Measurements from ENCODE around the gene CMTM8. TPM values are rescaled to one million over a fixed set of nuclear protein-coding genes. Genes with fewer than 3 reads are reported as not detected.

Gene CMTM8
- total RNA-seq, 2 experiments from 2014 or later, result 6.1 to 7.5 TPM

GRCh38 chr3:32278714-32279113 lies 40.2 kb downstream of the CMTM8 start:
- no peak for TF ChIP-seq CTCF (IDR thresholded peaks at IDR 0.05)
- Mint-ChIP-seq H3K27me3 (no peaks in the 10 kb centered on the region), H3K4me3 (no peak overlapping the region), H3K9me3 (no peaks in the 10 kb centered on the region), H3K27ac (no peak overlapping the region), H3K36me3 (ENCODE audit: low read depth) (no peaks in the 10 kb centered on the region), H3K4me1 (ENCODE audit: low read depth) (peaks cover 22% of the 10 kb centered on the region)
- no peak overlapping the region for H3K4me3 ChIP-seq (ENCODE audit: low read length)
- DNase-seq (no peak), ATAC-seq (ENCODE audit: poor library complexity) (no peak)
- H3K36me3 ChIP-seq (ENCODE audit: insufficient read depth, low read length), result peaks cover 5% of the 10 kb centered on the region
- no peaks in the 10 kb centered on the region for H3K9me3 ChIP-seq (ENCODE audit: control insufficient read depth in 1 of 2, insufficient read depth in 1 of 2, low read length in 2 of 2)
- ChIA-PET POLR2A (no interaction called here), CTCF (interaction anchor here (0.5 kb wide), 1 partner anchor 195 kb away, joined by 4 read pairs; no protein-coding TSS in a partner anchor)
- H3K27ac ChIP-seq (ENCODE audit: low read depth in 1 of 2, low read length in 2 of 2), result no peak overlapping the region
- no peaks in the 10 kb centered on the region for H3K27me3 ChIP-seq (ENCODE audit: control insufficient read depth in 1 of 2, insufficient read depth in 2 of 2, low read length in 2 of 2)
- peaks cover 4% of the 10 kb centered on the region for H3K4me1 ChIP-seq (ENCODE audit: insufficient read depth, low read length)
- intact Hi-C loops (cut with DNase I, micrococcal nuclease), result no loop called here

GRCh38 chr3:32280262-32280910 lies 41.9 kb downstream of the CMTM8 start:
- ChIA-PET CTCF (no interaction called here), POLR2A (interaction anchor here (1.0 kb wide), 1 partner anchor 45 kb away, joined by 4 read pairs; no protein-coding TSS in a partner anchor)
- H3K27me3 ChIP-seq (ENCODE audit: control insufficient read depth in 1 of 2, insufficient read depth in 2 of 2, low read length in 2 of 2), result no peaks in the 10 kb centered on the region
- TF ChIP-seq CTCF (IDR thresholded peaks at IDR 0.05), result no peak
- Mint-ChIP-seq H3K27me3 (no peaks in the 10 kb centered on the region), H3K36me3 (ENCODE audit: low read depth) (no peaks in the 10 kb centered on the region), H3K9me3 (no peaks in the 10 kb centered on the region), H3K4me3 (no peak overlapping the region), H3K4me1 (ENCODE audit: low read depth) (peaks cover 34% of the 10 kb centered on the region), H3K27ac (no peak overlapping the region)
- peaks cover 5% of the 10 kb centered on the region for H3K36me3 ChIP-seq (ENCODE audit: insufficient read depth, low read length)
- intact Hi-C loops (cut with DNase I, micrococcal nuclease), result no loop called here
- H3K27ac ChIP-seq (ENCODE audit: low read depth in 1 of 2, low read length in 2 of 2), result no peak overlapping the region
- DNase-seq, result no peak
- H3K4me3 ChIP-seq (ENCODE audit: low read length), result no peak overlapping the region
- ATAC-seq (ENCODE audit: poor library complexity), result no peak
- H3K4me1 ChIP-seq (ENCODE audit: insufficient read depth, low read length), result peaks cover 15% of the 10 kb centered on the region
- no peaks in the 10 kb centered on the region for H3K9me3 ChIP-seq (ENCODE audit: control insufficient read depth in 1 of 2, insufficient read depth in 1 of 2, low read length in 2 of 2)

DNA sequence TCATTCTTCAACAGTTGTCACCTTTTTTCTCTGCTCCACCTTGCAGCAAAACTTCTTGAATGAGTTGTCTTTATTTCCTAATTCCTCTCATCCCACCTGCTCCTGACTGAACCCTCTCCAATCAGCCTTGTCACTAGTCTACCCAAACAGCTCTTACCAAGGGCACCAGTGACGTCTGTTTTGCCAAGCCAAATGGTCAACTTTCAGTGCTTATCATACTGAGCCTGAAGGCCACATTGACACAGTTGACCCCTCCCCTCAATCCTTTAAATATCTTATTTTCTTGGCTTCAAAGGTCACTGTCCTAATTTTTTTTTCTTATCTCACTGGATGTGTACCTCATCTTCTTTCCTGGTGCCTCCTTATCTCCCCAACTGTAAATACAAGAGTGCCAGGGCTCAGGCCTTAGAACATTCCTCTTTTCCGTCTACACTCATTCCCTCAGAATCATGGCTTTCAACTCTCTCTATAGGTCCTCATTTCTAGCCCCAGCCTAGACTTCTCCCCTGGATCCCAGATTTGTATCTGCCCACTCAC lies 43.2 kb downstream of the CMTM8 start:
- Histone ChIP-seq H3K36me3 (ENCODE audit: insufficient read depth, low read length) (peaks cover 5% of the 10 kb centered on the region), H3K27me3 (ENCODE audit: control insufficient read depth in 1 of 2, insufficient read depth in 2 of 2, low read length in 2 of 2) (no peaks in the 10 kb centered on the region), H3K27ac (ENCODE audit: low read depth in 1 of 2, low read length in 2 of 2) (no peak overlapping the region), H3K9me3 (ENCODE audit: control insufficient read depth in 1 of 2, insufficient read depth in 1 of 2, low read length in 2 of 2) (no peaks in the 10 kb centered on the region), H3K4me3 (ENCODE audit: low read length) (no peak overlapping the region), H3K4me1 (ENCODE audit: insufficient read depth, low read length) (peaks cover 22% of the 10 kb centered on the region)
- CTCF ChIA-PET, result no interaction called here
- Mint-ChIP-seq H3K9me3 (no peaks in the 10 kb centered on the region), H3K4me1 (ENCODE audit: low read depth) (peaks cover 39% of the 10 kb centered on the region), H3K27ac (no peak overlapping the region), H3K36me3 (ENCODE audit: low read depth) (no peaks in the 10 kb centered on the region), H3K4me3 (no peak overlapping the region), H3K27me3 (no peaks in the 10 kb centered on the region)
- ATAC-seq (ENCODE audit: poor library complexity) (no peak), DNase-seq (no peak)
- intact Hi-C loops (cut with DNase I, micrococcal nuclease), result loop anchor here in 1 of 2 experiments (2.0 kb wide), 1 partner anchor 23 kb away; no protein-coding TSS in a partner anchor
- TF ChIP-seq CTCF (IDR thresholded peaks at IDR 0.05), result no peak
- POLR2A ChIA-PET, result interaction anchor here (0.6 to 1.0 kb wide), 2 partner anchors 46 to 68 kb away, joined by 3 to 4 read pairs; no protein-coding TSS in a partner anchor
